HG03175 (cell line): ENCODE measurements around the gene OPA3.

ENCODE experiments used
- ATAC-seq: cut with Tn5 transposase; IDR thresholded peaks from one replicate; pipeline ENCODE4 v1.9.1; 2021; ENCODE audit warnings: mild to moderate bottlenecking, moderate library complexity; ENCODE audit not compliant: unreplicated experiment

The OPA3 gene

DNA sequence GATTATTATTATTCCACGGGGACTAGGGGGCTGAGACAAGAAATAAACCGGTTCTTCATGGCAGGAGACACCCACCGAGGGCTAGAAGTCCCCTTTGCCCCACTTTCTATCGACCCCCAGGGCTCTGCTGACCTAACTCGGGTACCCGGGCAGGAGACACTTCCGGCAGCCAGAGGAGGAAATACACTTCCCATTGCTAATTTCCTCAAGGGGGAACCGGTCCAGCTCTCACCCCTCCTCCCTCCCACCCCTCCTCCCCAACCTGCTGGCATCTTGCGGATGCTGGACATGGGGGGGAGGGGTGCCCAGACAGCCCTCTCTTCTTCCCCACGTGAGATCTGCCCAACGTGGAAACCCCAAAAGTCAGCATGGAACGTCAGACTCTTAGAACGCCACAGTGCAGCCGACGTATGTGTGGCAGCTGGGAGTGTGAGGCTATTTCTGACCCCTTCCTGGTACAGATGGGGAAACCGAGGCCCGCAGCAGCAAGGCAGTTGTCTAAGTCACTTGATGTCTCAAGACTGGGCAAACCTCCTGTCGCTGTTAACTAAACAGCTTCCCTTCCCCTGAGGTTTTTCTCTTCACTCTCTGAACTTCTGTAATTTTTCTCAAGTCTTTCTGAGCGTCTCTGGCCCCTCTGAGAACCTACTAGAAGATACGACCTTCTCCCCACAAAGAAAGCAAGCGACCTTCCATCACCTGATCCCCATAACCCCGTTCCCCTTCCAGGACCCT, 13.8 kb upstream of the OPA3 start:
- ATAC-seq: no peak

DNA sequence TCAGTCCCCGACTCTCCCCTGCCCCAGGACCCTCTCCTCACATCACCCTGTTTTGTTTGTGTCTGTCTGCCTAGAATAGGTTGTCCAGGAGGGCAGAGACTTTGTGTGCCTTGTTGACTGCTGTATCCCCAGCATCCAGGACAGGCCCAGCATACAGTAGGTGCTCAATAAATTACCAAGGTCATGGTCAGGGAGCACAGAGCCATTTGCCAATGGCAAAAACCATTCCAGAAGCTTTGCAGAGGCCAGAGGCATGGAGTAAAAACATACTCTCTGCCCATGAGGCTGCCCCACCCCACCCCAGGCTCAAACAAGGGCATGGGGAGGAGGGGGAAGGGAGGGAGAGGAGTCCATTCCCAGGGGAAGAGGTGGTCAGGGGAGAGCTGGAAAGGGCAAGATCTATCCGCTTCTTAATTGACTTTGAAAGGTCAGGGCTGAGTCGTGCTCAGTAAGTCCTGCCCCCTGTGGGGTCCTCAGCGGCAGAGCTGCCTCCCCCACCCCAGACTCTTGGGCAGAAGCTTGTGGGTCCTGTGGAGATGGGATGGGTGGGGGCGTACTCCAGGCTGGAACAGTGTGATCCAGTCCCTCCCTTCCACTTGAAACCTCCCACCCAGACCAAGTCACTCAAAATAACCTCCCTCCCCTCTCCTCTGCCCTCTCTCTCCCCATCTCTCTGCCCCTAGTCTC, 13.0 kb upstream of the OPA3 start:
- no peak for ATAC-seq

DNA sequence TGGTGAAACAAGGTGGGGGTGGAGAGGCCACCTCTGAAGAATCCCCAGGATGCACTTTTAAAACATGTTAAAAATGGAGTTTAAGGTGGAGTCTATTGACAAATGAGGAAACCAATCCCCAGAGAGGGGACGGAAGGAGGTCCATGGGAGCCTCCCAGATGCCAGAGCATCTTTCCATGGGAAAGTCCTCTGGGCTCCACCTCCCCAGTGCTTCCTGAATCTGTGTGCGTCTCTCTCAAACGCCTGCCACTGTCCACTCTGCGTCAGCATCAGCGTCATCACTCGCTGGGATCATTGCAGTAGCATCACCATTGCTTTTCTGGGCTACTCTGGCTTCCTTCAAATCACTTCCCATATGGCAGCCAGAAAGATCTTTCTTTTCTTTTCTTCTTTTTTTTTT, 11.2 kb upstream of the OPA3 start:
- no peak for ATAC-seq

DNA sequence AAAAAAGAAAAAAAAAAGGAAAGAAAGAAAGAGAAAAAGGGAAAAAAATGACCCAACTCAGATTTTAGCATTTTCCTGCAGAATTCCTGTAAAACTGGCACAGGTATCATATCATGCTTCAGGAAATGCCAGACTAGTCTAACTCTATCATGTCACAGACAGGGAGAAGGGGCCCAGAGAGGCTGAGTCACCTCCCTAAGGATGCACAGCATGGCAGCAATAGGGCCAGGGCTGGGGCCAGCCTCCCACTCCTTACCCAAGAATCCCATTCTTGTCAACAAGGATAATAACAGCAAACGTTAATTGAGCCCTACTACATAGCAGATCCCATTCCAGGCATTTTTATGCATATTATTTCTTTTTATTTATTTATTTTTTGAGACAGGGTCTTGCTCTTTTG, 8.9 kb upstream of the OPA3 start:
- no peak for ATAC-seq

DNA sequence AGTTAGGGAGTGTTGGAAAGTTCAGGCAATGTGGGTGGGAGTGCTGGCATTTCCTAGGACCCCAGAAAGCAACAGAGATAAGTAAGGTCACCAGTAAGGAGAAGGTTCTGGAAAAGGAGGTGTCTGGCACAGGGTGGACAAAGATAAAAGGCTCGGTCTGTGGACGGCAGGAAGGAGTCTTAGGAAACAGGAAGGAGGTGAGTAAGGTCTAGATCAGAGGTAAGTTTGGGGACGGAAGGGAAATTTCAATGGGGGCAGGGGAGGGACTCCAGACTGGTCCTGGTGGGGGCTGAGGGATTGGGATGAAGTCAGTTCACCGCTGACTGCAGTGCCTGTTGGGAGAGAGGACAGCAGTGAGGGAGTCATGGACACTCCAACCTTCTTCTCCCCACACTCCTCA, 7.8 kb upstream of the OPA3 start:
- no peak for ATAC-seq

DNA sequence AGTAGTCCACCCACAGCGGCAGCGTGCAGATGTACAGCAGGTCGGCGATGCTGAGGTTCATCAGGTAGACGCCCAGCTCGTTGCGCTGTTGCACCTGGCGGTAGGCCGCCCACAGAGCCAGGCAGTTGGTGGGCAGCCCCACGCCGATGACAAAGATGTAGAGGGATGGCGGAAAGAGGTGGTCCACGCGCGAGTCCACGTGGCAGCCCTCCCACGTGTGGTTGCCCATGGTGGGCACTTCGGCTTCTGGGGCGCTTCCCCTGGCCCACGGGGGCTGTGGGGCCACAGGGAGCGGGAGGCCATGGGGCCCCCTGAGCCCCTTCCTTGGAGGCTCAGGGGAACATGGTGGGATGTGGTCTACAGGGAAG, 7.0 kb upstream of the OPA3 start:
- no peak for ATAC-seq

DNA sequence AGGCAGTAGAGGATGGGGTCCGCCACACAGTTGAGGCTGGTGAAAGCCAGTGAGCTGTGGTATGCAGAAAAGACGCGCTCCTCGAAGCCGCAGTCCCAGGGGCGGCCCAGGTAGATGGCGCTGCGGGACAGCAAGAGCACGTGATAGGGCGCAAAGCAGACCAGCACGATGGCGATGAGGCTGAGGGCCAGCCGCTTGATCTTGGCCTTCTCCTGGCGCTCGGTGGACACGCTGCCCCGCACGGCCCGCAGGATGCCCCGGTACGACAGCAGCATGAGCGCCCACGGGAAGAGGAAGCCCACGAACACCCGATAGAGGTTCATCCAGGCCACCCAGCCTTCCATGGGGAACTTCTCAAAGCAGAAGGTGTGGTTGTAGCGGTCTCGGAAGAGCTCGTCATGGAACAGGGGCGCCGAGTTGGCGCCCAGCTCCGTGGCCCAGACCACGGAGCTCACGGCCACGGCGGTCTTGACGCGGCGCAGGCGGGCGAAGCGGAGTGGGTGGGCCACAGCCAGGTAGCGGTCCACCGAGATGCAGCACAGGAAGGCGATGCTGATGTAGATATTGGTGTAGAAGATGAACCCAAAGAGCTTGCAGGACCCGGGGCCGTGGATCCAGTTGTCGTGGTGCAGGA, 6.5 kb upstream of the OPA3 start:
- ATAC-seq: no peak

DNA sequence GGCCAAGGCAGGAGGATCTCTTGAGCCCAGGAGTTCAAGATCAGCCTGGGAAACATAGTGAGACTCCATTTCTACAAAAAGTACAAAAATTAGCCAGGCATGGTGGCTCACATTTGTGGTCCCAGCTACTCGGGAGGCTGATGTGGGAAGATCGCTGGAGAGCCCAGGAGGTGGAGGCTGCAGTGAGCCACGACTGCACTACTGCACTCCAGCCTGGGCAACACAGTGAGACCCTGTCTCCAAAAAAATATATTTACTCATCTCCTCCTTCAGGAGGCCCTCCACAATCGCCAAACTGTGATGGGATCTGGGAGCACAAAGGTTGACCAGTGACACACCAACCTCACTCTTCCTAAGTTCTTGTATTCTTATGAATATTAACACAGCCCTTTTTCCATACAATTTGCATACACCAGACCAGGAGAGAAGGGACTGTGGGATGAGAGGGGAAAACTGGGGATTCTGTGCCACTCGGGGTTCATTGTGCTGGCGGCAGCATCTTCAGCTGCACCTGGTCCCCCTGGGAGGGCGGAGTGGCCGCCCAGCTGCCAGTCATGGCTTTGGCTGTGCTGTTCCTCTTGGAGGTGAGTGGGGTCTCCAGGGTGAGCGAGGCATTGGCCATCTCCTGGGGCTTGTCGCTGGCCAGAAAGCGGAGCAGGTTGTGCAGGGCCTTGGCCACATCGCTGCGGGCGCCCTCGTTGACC, 5.8 kb upstream of the OPA3 start:
- no peak for ATAC-seq

DNA sequence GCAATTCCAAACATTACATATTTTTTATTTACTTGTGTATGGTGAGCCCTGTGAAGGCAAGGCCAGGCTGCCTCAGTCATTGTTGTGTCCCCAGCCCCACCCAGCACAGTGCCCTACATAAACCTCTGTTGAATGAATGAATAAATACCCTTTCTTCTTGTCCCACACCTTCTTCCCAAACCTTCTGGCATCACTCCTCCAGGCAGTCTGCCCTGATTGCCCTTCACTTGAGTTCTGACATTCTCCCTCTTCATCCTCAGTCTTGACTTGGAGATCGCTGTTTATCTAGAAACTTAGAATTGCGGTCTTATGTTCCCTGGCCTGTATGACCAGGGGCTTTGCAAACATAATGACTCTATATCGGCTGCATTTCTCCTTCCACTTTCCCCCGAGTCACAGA, 5.2 kb upstream of the OPA3 start:
- no peak for ATAC-seq

DNA sequence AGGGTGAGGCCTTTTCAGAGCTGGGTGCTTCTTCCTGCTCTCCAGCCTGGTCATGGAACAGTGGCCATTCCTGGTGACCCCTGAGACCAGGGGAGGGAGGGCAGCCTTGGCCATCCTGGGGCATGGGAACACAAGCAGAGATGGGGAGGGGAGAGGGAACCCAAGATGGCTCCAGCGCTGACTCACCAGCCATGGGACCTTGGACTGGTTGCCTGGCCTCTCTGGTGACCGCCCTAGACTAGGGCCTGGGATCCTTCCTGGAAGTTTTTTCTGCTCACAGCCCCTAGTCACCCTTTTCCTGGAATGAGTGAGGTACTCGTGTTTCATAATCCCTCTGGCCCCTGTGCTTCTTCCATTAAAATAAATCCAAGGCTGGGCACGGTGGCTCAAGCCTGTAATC, 3.3 kb upstream of the OPA3 start:
- no peak for ATAC-seq

DNA sequence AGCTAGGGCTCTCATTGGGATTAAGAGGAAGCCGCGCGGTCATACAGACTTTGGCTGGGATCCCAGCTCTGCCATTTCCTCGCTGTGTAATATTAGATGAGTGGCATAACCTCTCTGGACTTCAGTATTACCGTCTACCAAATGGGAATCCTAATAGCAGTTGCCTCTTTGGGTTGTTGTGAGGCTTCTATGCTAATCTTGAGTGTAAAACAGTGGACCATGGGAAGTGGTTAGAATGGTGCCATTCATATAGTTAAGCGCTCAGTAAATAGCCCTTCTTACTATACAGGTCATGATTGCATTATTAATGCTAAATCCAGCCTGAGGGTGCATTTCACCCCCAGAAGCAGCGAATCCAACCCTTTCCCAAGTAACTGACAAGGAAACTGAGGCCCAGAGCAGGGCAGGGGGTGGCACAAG, 566 bp upstream of the OPA3 start:
- no peak for ATAC-seq

DNA sequence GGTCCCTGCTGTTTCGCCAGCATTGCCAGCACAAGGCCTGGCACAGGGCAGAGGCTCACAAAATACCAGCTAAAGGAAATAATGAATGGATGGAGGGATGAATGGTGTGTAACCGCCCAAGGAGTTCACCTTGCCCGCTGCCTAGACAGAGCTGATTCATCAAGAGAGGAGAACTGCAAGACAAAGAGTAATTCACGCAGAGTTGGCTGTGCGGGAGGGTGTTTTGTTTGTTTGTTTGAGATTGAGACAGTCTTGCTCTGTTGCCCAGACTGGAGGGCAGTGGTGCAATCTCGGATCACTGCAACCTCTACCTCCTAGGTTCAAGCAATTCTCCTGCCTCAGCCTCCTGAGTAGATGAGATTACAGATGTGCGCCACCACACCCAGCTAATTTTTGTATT, 3.0 kb downstream of the OPA3 start:
- ATAC-seq: no peak

DNA sequence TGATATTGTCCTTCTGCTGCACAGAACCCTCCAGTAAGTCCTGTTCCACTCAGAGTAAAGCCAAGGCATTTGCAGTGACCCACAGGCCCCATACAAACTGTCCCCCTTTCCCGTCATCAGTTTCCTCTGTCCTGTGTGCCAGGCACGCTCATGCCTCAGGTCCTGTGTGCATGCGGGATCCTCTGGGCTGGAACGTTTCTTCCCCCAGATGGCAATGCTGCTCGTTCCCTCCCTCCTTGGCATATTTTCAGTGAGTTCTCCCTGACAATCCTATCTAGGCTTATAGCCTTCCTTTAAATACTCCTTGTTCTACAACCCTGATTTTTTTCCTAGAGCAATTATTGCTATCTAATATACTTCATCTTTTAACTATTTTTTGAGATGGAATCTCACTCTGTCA, 5.7 kb downstream of the OPA3 start:
- no peak for ATAC-seq

DNA sequence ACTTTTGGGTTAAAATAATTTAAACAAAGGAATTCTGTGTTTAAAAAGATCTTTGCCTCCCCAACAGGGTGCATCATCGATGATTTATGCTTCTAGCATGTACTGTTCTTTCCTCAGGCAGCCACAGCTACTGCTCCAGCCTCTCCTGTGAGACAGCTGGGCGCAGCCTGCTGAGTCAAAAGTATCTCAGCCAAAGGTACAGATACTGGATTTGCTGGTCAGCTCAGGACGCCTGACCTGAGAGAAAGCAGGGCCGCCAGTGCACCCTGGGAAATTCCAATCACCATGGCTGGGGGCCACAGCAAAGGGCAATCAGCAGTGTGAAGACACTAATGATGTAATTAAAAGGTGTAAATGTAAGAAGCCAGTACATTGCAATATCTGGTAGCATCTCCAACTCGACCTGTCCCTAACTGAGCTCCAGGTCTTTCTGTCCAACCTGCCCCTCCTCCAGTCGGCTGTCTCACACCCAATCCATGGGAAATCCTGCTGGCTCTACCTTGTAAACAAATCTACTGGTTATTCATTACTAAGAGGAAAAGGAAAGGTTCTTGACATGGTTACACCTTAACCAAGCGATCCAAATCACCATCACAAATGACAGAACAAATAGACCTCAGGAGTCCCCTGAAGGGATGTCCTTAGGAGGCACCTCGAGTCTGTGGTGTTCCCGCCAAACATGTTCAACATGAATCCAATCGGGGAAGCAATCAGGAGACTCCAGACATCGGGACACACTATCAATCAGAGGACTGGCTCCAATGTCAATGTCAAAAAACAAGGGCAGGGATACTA, 7.3 kb downstream of the OPA3 start:
- no peak for ATAC-seq

DNA sequence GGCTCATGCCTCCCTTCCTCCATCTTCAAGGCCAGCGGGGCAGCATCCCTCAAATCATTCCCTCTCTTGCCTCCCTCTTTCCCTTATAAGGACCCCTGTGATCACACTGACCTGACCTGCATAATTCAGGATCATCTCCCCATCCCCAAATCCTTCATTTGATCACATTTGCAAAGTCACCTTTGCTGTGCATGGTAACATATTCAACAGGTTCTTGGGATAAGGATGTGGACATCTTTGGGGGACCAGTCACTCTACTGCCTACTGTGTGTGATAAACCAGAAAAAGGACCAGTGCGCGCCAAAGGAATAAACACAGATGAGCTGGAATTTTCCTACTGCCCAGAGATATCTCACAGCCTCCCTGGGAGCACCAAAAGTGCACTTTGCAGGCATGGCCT, 7.9 kb downstream of the OPA3 start:
- ATAC-seq: no peak

DNA sequence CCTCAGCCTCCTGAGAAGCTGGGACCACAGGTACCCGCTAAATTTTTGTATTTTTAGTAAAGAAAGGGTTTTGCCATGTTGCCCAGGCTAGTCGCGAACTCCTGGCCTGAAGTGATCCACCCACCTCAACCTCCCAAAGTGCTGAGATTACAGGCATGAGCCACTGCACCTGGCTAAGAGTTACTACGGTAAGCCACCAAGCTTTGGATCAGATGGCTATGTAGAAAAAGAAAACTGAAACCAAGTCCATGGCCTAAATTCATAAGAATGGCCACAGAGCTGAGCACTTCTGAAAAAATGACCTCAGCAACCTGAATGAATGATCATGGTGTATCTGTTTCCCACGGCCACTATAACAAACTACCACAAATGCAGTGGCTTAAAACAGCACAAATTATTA, 9.4 kb downstream of the OPA3 start:
- no peak for ATAC-seq

DNA sequence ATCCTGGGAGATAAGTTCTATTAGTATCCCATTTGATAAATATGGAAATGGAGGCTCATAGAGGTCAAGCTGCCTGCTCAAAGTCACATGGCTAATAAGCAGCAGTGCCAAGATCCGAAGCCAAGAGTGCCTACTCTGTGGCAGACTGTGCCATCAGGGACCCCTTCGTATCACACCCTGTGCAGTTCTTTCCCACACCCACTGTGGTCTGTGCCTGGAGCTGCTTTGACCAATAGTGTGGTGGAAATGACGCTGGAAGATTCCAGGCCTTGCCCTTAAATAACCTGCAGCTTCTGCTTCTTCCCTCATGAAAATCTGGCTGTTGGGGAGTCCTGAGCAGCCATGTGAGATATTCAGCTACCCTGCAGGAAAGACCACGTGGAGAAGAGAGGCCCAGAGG, 10.1 kb downstream of the OPA3 start:
- no peak for ATAC-seq

DNA sequence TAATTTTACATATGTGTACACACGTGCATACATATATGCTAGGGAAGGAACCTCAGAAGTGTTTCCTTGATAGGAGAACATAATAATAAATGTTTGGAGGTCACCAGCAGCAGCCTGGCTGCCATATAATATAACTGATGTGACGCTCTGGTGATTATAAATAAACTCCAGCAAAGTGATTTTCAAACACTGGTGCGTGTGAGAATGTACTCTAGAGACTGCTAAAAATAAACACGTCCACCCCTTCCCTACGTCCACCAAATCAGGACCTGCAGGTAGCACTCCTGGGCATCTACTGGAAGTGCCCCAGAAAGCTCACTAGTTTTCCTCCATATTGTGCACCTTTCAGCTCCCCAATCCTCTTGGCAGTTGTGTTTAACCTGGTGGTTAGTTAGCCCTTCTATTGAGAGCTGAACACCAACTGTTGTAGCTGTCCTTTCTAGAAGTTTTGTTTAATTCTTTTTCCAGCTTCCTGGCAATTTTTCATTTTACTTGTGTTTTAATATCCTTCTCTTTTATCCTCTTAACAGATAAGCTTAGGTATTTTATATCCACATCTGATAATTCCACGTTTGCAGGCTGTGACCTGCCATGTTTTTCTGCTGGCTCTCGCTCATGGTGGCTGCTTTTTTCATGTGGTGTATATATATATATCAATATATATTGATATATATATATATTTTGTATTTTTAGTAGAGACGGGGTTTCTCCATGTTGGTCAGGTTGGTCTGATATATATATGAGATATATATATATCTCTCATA, 13.0 kb downstream of the OPA3 start:
- no peak for ATAC-seq

DNA sequence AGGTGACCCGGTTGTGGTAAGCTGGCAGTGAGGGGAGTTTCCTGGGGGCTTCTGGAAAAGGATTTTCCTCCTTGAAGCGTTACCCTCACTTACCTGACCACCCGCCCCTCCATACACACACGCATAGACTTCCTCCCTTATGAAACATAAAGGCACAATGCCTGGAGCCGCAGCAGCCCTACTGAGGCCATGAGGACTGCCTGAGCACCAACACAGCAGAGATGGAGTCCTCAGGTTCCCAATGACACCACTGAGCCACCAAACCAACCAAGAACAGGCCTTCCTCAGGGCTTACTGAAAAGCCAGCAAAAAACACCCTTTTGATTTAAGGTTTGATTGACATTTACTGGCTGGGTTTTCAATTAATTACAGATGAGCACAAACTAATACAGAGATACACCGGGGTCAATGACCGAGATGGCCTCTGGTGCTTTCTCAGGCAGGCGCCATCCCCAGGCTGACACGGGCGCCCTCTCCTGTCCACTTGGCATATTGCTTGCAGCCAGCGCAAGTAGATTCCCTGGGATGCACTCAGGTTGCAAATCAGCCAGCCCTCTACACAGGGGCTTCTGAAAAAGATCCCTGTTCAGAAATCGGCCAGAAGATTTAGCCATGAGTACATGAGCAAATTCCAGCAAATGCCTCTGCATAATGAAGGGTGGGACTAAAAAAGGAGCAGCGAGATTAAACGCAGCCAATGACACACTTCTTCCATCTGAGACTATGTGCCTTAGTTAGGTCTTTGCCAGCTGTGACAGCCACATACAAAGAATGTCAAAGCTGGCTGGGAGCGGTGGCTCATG, 14.8 kb downstream of the OPA3 start:
- no peak for ATAC-seq
